T follicular helper cell (primary cell): ENCODE data around the gene LHFPL3.
"Not testable (repeated sequence)": the region's sequence is repeated elsewhere in the genome, so short reads cannot be mapped to it uniquely, and the experiment has no call there.

Experiments used
- DNase-seq: peaks from one replicate; pipeline ENCODE4 v3.0.0-alpha.2; 2020; ENCODE audit warnings: low read depth

Gene LHFPL3

DNA sequence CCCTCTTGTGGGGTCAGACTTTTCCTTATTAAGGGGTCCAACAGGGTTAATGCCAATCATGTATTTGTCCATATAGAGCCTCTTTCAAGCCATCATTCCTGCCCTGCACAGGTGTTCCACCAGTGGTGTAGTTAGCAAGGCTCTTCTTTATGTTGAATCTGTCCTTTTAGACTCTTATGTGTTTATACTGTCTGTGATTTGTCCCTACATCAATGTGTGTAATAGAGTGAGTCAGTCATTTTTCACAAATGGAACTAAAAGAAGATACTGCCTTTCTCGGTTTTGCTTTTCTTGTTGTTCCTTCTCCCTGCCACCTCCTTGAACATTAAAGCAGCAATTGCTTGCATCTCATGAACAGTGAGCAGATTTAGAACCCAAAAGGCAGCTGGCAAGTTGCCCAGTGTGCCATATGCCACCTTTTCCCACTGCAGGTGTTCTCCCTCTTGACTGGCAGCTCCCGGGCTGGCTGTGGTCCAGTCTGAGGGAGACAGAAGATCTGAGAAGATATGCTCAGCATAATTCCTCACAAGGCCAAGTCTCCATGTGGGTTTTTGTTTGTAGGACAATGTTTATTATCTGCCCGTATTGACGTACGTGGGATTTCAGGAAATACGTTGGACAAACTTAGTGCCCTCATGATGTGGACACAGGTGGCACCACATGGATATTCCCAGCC lies 154.1 kb downstream of the LHFPL3 start:
- DNase-seq: no peak

- no peak for DNase-seq
These were observed 158.5 kb downstream of the LHFPL3 start for GRCh38 chr7:104486931-104487330.

DNA sequence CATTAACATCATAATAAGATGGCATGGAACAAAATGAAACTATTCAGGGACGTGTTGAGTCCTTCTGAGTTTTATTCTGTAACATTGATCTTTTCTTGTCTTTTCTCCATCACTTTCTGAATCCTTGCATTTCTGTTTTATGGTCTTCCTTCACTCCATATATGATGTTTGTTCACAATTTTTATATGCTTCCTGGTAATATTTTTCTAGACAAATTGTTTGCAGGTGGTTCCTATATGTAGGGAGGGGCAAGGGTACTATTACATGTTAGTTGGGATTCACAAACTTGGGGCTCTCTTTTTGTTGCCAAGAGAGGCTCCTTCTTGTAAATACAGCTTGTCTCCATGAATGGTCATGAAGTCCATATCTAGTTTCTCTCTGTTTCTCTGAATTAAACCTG lies 159.2 kb downstream of the LHFPL3 start:
- DNase-seq: no peak

- DNase-seq: no peak
These were observed 169.1 kb downstream of the LHFPL3 start for GRCh38 chr7:104497379-104497967.

- no peak for DNase-seq
These were observed 171.6 kb downstream of the LHFPL3 start for GRCh38 chr7:104499975-104500374.

GRCh38 chr7:104509874-104510273 lies 181.5 kb downstream of the LHFPL3 start:
- DNase-seq: no peak

GRCh38 chr7:104524853-104525252 lies 196.4 kb downstream of the LHFPL3 start:
- DNase-seq: no peak

DNA sequence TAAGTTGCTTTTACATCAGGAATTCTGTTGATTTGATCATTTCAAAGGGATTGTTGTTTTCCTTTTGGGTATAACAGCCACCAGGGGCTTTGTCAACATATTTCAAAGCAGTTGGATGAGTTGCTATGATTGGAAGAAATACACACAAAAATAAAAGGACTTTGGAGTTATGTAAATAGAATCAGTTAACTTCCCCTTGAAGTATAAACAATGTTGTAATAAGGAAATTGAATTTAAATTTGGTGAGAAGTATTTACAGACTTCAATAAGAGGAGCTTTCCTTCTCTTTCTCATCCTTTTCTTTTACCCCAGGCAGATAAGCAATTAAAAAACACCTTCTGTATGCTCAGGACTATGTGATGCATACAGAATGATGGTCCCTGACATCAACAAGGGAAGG lies 199.7 kb downstream of the LHFPL3 start:
- DNase-seq: no peak

GRCh38 chr7:104529567-104529966 lies 201.2 kb downstream of the LHFPL3 start:
- DNase-seq: no peak

GRCh38 chr7:104530251-104530650 lies 201.8 kb downstream of the LHFPL3 start:
- DNase-seq: no peak

DNA sequence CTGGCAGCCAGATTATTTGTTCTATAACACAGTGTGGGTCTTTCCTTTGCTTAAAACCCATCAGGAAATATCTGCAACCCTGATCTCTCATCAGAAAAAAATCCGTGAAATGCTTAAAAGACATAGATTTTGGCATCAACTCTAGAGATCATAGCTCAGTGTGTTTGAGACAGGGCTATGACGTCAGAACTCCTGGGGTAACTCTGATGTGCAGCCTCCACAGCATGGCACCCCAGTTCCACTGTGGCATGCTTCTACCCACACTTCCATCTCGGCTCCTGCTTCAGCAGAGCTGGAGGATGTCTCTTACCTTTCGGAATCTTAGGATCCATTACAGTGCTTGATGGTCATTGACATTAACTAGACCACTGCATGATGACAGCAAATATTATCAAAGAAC lies 205.7 kb downstream of the LHFPL3 start:
- DNase-seq: no peak

GRCh38 chr7:104535841-104536240 lies 207.4 kb downstream of the LHFPL3 start:
- DNase-seq: no peak

- no peak for DNase-seq
These were observed 208.6 kb downstream of the LHFPL3 start for GRCh38 chr7:104536956-104537355.

DNA sequence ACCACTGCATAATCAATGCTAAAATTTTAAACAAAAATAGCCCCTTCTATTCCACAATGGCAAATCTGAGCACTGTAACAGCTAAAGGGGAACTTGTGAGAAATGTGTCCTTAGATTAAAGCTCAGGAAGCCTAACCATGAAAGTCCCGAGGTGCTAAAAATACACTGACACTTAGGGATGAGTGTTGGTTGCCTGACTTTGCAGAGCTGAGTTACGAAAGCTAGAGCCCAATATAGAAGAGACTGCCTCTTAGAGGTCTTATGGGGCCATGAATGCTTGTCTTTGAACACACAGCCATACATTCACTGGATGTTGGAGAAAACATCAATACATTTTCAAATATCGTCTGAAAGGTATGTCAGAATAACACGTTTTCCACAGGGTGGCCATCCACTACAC lies 209.7 kb downstream of the LHFPL3 start:
- DNase-seq: no peak

DNA sequence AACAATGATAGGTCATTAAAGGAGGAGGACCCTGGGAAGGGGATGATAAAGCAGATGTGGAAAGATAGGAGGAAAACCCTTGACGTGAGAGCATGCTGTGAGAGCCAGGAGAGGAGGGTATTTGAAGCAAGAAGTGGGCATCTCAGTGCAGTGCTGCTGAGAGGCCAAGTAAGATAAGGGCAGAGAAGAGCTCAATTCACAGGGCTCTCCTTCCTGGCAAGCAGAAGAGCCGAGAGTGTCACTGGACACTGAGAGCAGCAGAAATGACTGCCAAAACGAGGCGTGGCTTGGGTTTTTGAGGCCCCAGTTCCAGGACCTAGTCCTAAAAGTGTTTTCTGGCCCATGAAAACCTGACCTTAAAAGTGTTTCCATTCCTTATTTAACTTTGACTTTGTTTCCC lies 213.5 kb downstream of the LHFPL3 start:
- DNase-seq: no peak

GRCh38 chr7:104548861-104549260 lies 220.5 kb downstream of the LHFPL3 start:
- no peak for DNase-seq

DNA sequence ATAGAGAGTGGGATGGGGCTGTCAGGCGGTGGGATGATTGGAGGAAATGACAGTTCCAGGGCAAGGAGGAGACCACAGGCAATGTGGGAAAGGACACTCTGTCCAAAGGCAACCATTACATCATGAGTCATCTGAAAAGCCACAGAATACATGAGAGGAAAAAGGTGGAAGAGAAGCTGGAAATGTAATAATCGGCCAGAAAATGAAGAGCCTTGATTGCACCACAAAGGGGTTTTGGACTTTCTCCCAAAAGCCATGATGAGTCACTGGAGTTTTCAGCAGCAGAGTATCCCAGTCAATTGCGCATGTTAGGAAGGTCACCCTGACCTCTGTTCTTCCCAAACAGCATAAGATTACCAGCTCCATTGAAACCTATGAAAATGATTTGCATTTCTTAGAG lies 222.0 kb downstream of the LHFPL3 start:
- no peak for DNase-seq

- no peak for DNase-seq
These were observed 222.8 kb downstream of the LHFPL3 start for GRCh38 chr7:104551226-104551625.

DNA sequence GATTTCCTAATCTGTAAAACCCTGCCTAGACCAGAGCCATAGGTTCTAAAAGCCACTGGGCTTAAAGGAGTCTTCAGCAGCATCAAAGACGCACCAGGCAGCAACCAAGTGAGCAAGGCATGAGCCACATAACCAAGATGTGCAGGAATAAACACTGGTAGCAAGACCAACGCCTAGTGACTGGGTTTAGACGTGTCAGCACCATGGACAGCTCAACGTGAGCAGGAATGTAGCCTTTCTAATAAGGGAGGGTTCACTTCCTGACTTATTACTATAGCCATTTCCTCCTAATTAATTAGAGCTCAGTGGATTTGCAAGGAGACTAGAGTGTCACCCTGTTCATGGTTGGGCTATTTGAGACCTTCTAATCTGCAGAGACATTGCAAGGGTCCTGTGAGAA lies 223.7 kb downstream of the LHFPL3 start:
- DNase-seq: no peak

DNA sequence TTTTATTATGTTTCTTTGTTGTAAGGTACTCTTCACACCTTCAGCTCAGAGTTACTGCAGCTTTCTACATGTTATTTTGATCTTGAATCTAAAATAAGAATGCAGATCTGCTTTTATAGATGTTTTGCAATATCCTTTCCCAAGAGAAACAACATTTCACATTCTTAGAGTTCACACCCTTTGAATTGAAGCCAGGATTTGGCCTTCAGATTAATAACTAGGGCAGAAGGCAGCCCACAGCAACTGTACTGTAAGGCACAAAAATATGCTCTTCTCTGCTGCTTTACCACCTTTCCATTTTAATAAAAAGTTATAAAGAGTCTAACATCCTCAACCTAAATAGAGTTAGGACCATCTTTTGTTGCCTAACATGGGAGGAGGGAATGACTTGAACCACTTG lies 224.7 kb downstream of the LHFPL3 start:
- DNase-seq: no peak

- DNase-seq: not testable (repeated sequence)
These were observed 235.0 kb downstream of the LHFPL3 start for GRCh38 chr7:104563350-104563901.

DNA sequence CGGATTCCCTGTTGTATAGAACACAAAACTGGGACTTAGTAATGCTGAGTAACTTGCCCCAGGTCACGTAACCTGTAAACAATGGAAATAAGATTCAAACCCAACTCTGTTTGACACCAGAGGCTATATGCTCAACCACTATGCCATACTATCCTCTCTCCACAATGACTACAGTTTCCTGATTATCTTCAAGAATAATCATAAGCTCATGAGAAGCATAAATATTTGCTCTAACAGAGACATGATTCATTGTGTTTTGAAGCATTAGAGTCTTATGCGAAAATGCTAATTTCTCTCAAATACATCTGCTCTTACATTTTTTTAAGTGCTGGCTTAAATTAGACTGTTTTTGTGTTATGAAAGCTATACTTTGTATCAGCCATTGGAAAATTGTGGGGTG lies 241.3 kb downstream of the LHFPL3 start:
- no peak for DNase-seq

DNA sequence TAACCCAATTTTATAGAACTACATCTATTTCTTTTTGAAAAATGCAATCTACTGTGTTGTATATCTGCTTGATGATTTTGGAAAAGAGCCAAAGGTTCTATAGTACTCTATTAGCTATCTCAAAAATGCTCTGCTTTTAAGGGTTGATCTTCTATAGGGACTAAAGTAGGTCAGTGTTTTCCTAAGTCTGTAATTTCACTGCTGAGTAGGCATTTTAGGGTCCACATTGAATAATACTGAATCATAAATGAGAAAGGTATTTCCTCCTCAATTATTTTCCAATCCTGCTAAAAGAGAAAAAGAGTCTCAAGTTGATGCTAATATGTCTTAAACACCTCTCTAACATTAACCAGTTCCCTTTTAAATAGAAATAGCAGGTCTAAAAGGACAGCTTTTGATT lies 244.2 kb downstream of the LHFPL3 start:
- DNase-seq: no peak

DNA sequence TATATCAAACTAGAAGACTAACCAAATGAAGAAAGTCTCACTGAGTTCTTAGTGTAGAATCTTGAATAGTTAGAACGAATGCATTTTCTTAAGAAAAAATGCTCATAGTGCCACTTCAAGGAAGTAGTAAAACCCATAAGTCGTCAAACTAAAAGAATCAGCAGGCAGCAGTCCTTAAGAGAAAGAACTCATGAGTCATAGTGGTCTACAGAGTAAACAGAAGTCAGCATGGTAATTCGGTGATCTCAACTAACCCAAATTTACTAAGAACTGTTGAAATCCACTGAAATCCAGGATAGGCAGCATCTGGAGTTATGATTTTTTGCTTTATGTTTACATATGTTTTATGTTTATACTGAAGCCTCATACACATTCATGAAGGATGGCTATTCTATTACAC lies 256.2 kb downstream of the LHFPL3 start:
- no peak for DNase-seq
